Brain microvascular endothelial cell (primary cell): ENCODE data around the gene WRAP73.

Experiments used
- DNase-seq: peaks from one replicate; pipeline ENCODE4 v3.0.0-alpha.2; 2020
- H3K27ac ChIP-seq: fragments of 250-450 bp; sonication (Bioruptor Pico); 2 replicates; pipeline ENCODE4 v1.5.1; 2020; ENCODE audit warnings: mild to moderate bottlenecking, moderate library complexity
- H3K27me3 ChIP-seq: fragments of 250-450 bp; sonication (Bioruptor Pico); replicated peaks from 2 replicates; pipeline ENCODE4 v1.5.1; 2020; ENCODE audit warnings: mild to moderate bottlenecking
- H3K36me3 ChIP-seq: fragments of 250-450 bp; sonication (Bioruptor Pico); replicated peaks from 2 replicates; pipeline ENCODE4 v1.5.1; 2020; ENCODE audit warnings: mild to moderate bottlenecking
- H3K4me3 ChIP-seq: 2 replicates; pipeline ENCODE4 v1.5.1; 2011; ENCODE audit warnings: low read depth, mild to moderate bottlenecking, control low read depth, low read length, moderate library complexity
- CTCF ChIP-seq: IDR thresholded peaks from 2 replicates; pipeline ENCODE4 v1.5.1; 2011; ENCODE audit warnings: low read depth, mild to moderate bottlenecking, moderate library complexity, low read length, control low read depth, inconsistent platforms; ENCODE audit errors: missing control alignments
- in situ Hi-C: cut with HindIII; loops from 2 replicates; pipeline ENCODE4 v1.10.0; 2017; ENCODE audit warnings: low sequenced_read_pairs, low pct_ligation_motif_present

WRAP73 gene

DNA sequence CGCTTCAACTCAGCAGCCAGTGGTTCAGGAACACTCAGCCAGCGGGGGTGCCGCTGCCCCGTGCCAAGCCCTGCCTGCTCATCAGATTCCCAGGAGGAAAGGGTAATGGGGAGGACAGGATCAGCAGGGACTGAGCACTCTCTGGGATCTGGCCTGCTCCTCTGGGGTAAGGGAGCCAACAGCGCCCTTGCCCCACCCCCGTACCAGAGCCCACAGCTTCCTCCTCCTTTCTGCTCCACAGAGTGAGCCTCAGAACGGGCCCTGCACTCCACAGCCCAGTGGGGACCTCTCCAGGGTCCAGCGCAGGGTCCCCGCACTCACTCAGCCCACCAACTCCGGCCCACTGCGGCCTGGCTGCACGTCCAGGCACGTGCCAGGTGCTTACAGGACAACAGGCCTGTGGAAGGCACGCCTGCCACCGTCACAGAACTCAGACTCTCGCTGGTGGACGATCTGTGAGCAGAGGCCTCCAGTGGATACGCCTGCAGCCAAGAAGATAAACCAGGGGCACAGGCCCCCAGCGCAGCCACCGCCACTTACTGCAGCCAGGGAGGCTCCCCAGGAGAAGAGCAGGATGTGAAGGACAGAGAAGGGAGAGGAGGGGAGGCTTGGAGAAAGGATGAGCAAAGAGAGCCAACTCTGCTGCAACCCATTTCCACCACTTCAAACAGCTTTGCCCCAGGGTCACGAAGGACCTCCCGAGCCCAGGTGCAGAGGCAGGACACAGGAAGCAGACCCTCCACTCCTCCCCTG is 40.7 kb downstream of the WRAP73 start:
- no peaks in the 10 kb centered on the region for H3K36me3 ChIP-seq
- no peak for DNase-seq
- no peaks in the 10 kb centered on the region for H3K27me3 ChIP-seq
- TF ChIP-seq CTCF, result no peak
- no peak overlapping the region for H3K27ac ChIP-seq
- H3K4me3 ChIP-seq, result no peak overlapping the region
- in situ Hi-C loops, result no loop called here

- no peaks in the 10 kb centered on the region for H3K36me3 ChIP-seq
- H3K27ac ChIP-seq, result no peak overlapping the region
- H3K27me3 ChIP-seq, result no peaks in the 10 kb centered on the region
- no peak for TF ChIP-seq CTCF
- H3K4me3 ChIP-seq, result no peak overlapping the region
- in situ Hi-C loops, result no loop called here
- DNase-seq, result no peak
Measured at GRCh38 chr1:3608154-3608553, 41.7 kb downstream of the WRAP73 start.

- no peak overlapping the region for H3K27ac ChIP-seq
- no peak for TF ChIP-seq CTCF
- no peak overlapping the region for H3K4me3 ChIP-seq
- in situ Hi-C loops, result no loop called here
- H3K36me3 ChIP-seq, result no peaks in the 10 kb centered on the region
- H3K27me3 ChIP-seq, result no peaks in the 10 kb centered on the region
- no peak for DNase-seq
Measured at GRCh38 chr1:3607703-3608065, 42.2 kb downstream of the WRAP73 start.

GRCh38 chr1:3606779-3607702 is 42.9 kb downstream of the WRAP73 start:
- in situ Hi-C loops, result no loop called here
- Histone ChIP-seq H3K27me3 (no peaks in the 10 kb centered on the region), H3K27ac (no peak overlapping the region), H3K36me3 (no peaks in the 10 kb centered on the region), H3K4me3 (no peak overlapping the region)
- TF ChIP-seq CTCF, result no peak
- DNase-seq, result no peak

DNA sequence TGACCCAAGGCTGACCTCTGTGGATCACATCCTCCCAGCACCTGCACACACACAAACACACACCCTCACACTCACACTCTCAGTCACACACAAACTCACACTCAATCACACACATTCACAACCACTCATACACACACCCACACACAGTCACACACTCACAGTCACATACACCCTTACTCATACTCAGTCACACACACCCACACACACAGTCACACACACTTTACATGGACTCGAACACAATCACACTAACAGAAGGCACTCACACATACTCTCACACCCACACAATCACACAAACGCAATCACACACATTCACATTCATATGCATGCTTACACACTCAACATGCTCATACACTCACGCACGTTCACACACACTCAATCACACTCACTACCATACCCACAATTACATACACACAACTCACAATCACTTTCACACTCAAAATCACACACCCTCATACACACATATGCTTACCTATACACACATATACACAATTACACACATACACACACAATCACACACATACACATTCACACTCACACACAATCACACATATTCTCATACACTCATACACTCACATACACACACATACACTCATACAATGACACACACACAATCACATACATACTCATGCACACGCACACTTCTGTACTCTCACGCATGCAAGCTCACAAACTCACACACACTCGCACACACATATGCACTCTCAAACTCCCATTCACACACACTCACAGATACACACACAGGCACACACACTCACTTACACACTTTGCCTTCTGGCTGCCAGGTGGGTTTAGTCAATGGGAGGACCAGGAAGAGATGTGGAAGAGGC is 44.7 kb downstream of the WRAP73 start:
- TF ChIP-seq CTCF, result no peak
- in situ Hi-C loops, result no loop called here
- Histone ChIP-seq H3K27ac (no peak overlapping the region), H3K4me3 (no peak overlapping the region), H3K27me3 (no peaks in the 10 kb centered on the region), H3K36me3 (no peaks in the 10 kb centered on the region)
- DNase-seq, result no peak
